CD4-positive, alpha-beta T cell (primary cell): ENCODE data around the gene LRRC8D. TPM values are rescaled to one million over a fixed set of nuclear protein-coding genes. Genes with fewer than 3 reads are reported as not detected.

Experiments
- ATAC-seq: fragments of 200-7000 bp; cut with Tn5 transposase; one replicate; pipeline ENCODE4 v1.10.0; 2022; ENCODE audit warnings: mild to moderate bottlenecking; ENCODE audit not compliant: poor library complexity
- CTCF ChIA-PET: fragments of 350-600 bp; sonication (Branson Sonifier 250); formaldehyde crosslinking; loops from one replicate; lab custom pipeline; 2021; ENCODE audit warnings: antibody characterized with exemption, inconsistent platforms; lab: Charles Lee
- POLR2A ChIA-PET: fragments of 350-600 bp; sonication (Branson Sonifier 250); formaldehyde crosslinking; loops from one replicate; lab custom pipeline; 2021; ENCODE audit warnings: antibody characterized with exemption, inconsistent platforms; lab: Charles Lee
- DNase-seq, 14 experiments: peaks; one replicate each; pipeline ENCODE4 v3.0.0-alpha.2; 2013 to 2020; ENCODE audit warnings: mixed read lengths in 2 of 14
- H3K27ac ChIP-seq, 2 donors: one replicate each; pipeline versions ENCODE4 v1.5.1 to v1.7.0; 2013; ENCODE audit warnings: low read length in 2 of 2, low read depth in 1 of 2, mild to moderate bottlenecking in 1 of 2
- H3K27me3 ChIP-seq, 2 experiments: 1 replicate in 1 of 2; 2 replicates in 1 of 2; pipeline versions ENCODE4 v1.6.1 to v1.7.0; 2013; ENCODE audit warnings: low read length in 2 of 2, control low read depth in 1 of 2, mild to moderate bottlenecking in 1 of 2, moderate library complexity in 1 of 2; ENCODE audit not compliant: insufficient read depth in 2 of 2, control insufficient read depth in 1 of 2
- H3K36me3 ChIP-seq: one replicate; pipeline ENCODE4 v1.6.1; 2013; ENCODE audit warnings: low read length, control low read depth; ENCODE audit not compliant: insufficient read depth
- H3K4me1 ChIP-seq: one replicate; pipeline ENCODE4 v1.6.1; 2013; ENCODE audit warnings: low read length, control low read depth; ENCODE audit not compliant: insufficient read depth
- H3K4me3 ChIP-seq: one replicate; pipeline ENCODE4 v1.5.1; 2013; ENCODE audit warnings: mild to moderate bottlenecking, low read length, moderate library complexity
- H3K9me3 ChIP-seq, 2 experiments: 1 replicate in 1 of 2; 2 replicates in 1 of 2; pipeline versions ENCODE4 v1.6.1 to v1.7.0; 2013; ENCODE audit warnings: low read length in 2 of 2, mild to moderate bottlenecking in 2 of 2, control low read depth in 1 of 2, moderate library complexity in 1 of 2; ENCODE audit not compliant: control insufficient read depth in 1 of 2, insufficient read depth in 1 of 2
- H3K27ac Mint-ChIP-seq: one replicate; pipeline ENCODE4 v1.8.0; 2020; ENCODE audit warnings: mixed read lengths
- H3K27me3 Mint-ChIP-seq: one replicate; pipeline ENCODE4 v1.8.0; 2021; ENCODE audit warnings: mixed read lengths
- H3K36me3 Mint-ChIP-seq: one replicate; pipeline ENCODE4 v1.8.0; 2021; ENCODE audit warnings: low read depth, mixed read lengths
- H3K4me1 Mint-ChIP-seq: one replicate; pipeline ENCODE4 v1.8.0; 2021; ENCODE audit warnings: low read depth, mixed read lengths
- H3K4me3 Mint-ChIP-seq: one replicate; pipeline ENCODE4 v1.8.0; 2020; ENCODE audit warnings: mild to moderate bottlenecking, mixed read lengths
- H3K9me3 Mint-ChIP-seq: one replicate; pipeline ENCODE4 v1.8.0; 2020; ENCODE audit warnings: mixed read lengths
- intact Hi-C, 2 experiments: fragments of 100-400 bp; cut with DNase I in 1 of 2; cut with micrococcal nuclease in 1 of 2; formaldehyde crosslinking; loops; one replicate each; pipeline versions ENCODE4 v1.15.1 to v1.9.0; 2023 to 2025; cut with DNase I, micrococcal nuclease
- total RNA-seq, 174 experiments: library from RNA in 2 of 174; stranded (reverse) in 2 of 174; gene quantifications; one replicate each; pipeline ENCODE4 v1.2.3 and lab custom pipeline; 2021 to 2026
- TF ChIP-seq, protein P1 (sequence below): fragments of 200-600 bp; IDR thresholded peaks from one replicate; pipeline ENCODE4 v1.8.0; 2022; ENCODE audit warnings: antibody characterized with exemption, mild to moderate bottlenecking

Gene LRRC8D
- total RNA-seq, 2 experiments from 2014 or later: 15.5 to 18.2 TPM

DNA sequence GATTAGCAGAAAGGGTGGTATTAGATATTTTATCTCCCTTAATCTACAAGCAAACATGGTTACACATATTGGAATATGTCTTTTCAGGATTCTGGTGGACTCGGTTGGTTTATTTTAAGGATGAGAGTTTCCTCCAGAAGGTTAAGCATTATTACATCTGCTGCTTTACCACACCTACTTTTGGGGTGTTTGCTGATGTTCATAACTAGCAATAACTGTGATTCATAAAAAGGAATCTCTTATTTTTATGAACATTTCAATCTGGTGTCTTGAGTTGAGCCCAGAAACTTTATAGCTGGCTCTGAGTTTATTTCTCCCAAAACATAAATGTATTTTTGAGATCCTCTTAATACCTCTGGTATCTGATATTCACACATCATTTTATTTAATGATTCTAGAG, 82.7 kb downstream of the LRRC8D start:
- no peak overlapping the region for H3K4me3 Mint-ChIP-seq
- TF ChIP-seq, protein P1, sequence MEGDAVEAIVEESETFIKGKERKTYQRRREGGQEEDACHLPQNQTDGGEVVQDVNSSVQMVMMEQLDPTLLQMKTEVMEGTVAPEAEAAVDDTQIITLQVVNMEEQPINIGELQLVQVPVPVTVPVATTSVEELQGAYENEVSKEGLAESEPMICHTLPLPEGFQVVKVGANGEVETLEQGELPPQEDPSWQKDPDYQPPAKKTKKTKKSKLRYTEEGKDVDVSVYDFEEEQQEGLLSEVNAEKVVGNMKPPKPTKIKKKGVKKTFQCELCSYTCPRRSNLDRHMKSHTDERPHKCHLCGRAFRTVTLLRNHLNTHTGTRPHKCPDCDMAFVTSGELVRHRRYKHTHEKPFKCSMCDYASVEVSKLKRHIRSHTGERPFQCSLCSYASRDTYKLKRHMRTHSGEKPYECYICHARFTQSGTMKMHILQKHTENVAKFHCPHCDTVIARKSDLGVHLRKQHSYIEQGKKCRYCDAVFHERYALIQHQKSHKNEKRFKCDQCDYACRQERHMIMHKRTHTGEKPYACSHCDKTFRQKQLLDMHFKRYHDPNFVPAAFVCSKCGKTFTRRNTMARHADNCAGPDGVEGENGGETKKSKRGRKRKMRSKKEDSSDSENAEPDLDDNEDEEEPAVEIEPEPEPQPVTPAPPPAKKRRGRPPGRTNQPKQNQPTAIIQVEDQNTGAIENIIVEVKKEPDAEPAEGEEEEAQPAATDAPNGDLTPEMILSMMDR: no peak
- intact Hi-C loops: no loop called here
- no peaks in the 10 kb centered on the region for H3K27me3 ChIP-seq
- peaks cover 62% of the 10 kb centered on the region for H3K36me3 Mint-ChIP-seq
- DNase-seq: no peak
- ATAC-seq: no peak
- no peaks in the 10 kb centered on the region for H3K9me3 Mint-ChIP-seq
- peaks cover 90% of the 10 kb centered on the region for H3K4me1 Mint-ChIP-seq
- ChIA-PET POLR2A (interaction anchor here (0.9 kb wide), 1 partner anchor 60 kb away, joined by 3 read pairs; no protein-coding TSS in a partner anchor), CTCF (interaction anchor here (1.2 kb wide), 1 partner anchor 99 kb away, joined by 4 read pairs; no protein-coding TSS in a partner anchor)
- H3K27ac ChIP-seq: no peak overlapping the region
- peaks cover 9% of the 10 kb centered on the region for H3K4me1 ChIP-seq
- H3K27ac Mint-ChIP-seq: peak overlapping the region; percentile 55
- peaks cover 3% of the 10 kb centered on the region for H3K36me3 ChIP-seq
- H3K4me3 ChIP-seq: no peak overlapping the region
- no peaks in the 10 kb centered on the region for H3K9me3 ChIP-seq
- H3K27me3 Mint-ChIP-seq: no peaks in the 10 kb centered on the region

DNA sequence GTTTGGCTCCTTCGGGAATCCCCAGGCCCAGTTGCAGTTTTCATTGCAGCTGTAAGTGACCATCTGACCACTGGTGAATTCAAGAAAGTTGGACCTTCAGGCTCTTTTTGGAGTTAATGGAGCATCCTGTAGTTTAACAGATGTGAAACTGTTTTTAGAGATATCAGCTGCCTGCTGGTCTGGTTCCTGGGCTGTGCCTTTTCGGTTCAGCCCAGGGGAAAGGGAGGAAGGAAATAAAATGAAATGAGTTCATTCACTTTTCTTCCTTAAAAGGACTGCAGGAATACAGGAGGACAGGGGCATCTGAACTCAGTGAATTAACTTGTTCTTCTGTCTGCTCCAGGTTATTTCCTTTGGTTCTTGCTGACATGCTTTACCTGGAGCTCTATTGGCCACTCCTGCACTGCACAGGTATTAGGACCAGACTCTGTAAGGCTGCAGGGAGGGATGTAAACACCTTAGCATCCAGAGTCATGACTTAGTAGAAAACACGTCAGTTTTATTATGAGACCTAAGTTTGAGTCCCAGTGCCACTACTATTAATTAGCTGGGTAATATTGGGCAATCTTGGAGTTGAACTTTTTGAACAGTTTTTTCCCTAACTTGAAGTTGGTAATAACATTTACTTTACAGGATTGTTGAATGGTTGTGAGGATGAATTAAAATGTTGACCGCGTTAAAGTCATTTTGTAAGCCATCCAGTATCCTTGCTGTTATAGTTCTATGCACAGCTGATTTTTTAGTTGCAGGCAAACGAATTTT, 83.6 kb downstream of the LRRC8D start:
- Mint-ChIP-seq H3K4me1 (peaks cover 90% of the 10 kb centered on the region), H3K27me3 (no peaks in the 10 kb centered on the region), H3K27ac (no peak overlapping the region), H3K4me3 (no peak overlapping the region), H3K9me3 (no peaks in the 10 kb centered on the region), H3K36me3 (peaks cover 58% of the 10 kb centered on the region)
- DNase-seq (no peak), ATAC-seq (no peak)
- peaks cover 9% of the 10 kb centered on the region for H3K4me1 ChIP-seq
- ChIA-PET POLR2A (interaction anchor here (0.9 kb wide), 1 partner anchor 61 kb away, joined by 3 read pairs; no protein-coding TSS in a partner anchor), CTCF (interaction anchor here (1.2 to 1.6 kb wide), 2 partner anchors 61 to 100 kb away, joined by 4 read pairs; no protein-coding TSS in a partner anchor)
- no peaks in the 10 kb centered on the region for H3K27me3 ChIP-seq
- H3K4me3 ChIP-seq: no peak overlapping the region
- no peak overlapping the region for H3K27ac ChIP-seq
- intact Hi-C loops: no loop called here
- H3K9me3 ChIP-seq: no peaks in the 10 kb centered on the region
- peaks cover 3% of the 10 kb centered on the region for H3K36me3 ChIP-seq
- TF ChIP-seq, protein P1: no peak

DNA sequence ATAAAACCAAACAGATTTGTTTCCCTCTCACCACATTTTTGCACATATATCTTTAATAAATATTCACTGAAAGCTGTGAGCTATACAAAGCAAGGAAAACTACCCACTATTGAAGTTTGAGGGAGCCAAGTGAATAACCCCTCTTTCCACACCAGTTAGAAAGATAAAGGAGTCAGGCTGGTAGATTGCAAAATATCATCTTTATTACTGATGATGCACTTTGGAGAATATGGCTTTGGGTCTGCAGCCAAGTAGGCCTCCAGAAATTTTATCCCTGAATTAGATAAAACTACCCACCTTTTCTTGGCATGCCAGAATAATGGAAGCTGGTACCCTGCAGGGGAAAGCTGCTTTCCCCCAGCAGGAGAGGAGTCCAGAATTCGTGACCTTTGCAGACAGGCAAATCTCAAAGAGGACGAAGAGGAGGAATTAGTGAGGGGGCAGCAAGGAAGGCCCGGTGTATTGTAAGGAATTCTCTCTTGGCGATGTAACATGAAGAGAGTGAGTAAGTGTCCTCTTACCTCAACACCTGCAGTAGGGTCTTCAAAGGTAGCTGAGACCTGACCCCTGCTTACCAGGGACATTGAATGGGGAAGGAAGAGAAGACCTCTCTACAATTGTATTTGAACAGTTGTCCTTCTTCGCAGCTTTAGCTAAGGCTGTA, 84.7 kb downstream of the LRRC8D start:
- H3K4me3 Mint-ChIP-seq: no peak overlapping the region
- H3K27me3 ChIP-seq: no peaks in the 10 kb centered on the region
- no peaks in the 10 kb centered on the region for H3K27me3 Mint-ChIP-seq
- no peaks in the 10 kb centered on the region for H3K9me3 ChIP-seq
- H3K36me3 ChIP-seq: peaks cover 3% of the 10 kb centered on the region
- POLR2A ChIA-PET: interaction anchor here (1.7 kb wide), 1 partner anchor 35 kb away, joined by 4 read pairs; no protein-coding TSS in a partner anchor
- ATAC-seq: no peak
- peaks cover 51% of the 10 kb centered on the region for H3K36me3 Mint-ChIP-seq
- no peak overlapping the region for H3K4me3 ChIP-seq
- CTCF ChIA-PET: interaction anchor here (1.6 kb wide), 1 partner anchor 62 kb away, joined by 4 read pairs; no protein-coding TSS in a partner anchor
- no peak overlapping the region for H3K27ac ChIP-seq
- H3K27ac Mint-ChIP-seq: no peak overlapping the region
- peaks cover 79% of the 10 kb centered on the region for H3K4me1 Mint-ChIP-seq
- TF ChIP-seq, protein P1: no peak
- intact Hi-C loops: loop anchor here in 1 of 2 experiments (5.0 kb wide), 1 partner anchor 52 kb away; no protein-coding TSS in a partner anchor
- H3K9me3 Mint-ChIP-seq: no peaks in the 10 kb centered on the region
- no peak for DNase-seq
- peaks cover 9% of the 10 kb centered on the region for H3K4me1 ChIP-seq
